ENCODE results near the gene SULT1A3.

DNA sequence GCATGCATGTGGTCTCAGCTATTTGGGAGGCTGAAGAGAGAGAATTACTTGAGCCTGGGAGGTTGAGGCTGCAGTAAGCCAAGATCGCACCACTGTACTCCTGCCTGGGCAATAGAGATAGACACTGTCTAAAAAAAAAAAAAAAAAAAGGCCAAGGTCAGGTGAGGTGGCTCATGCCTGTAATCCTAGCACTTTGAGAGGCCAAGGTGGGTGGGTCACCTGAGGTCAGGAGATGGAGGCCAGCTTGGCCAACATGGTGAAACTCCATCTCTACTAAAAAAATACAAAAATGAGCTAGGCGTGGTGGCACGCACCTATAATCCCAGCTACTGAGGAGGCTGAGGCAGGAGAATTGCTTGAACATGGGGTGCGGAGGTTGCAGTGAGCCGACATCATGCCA is 43.9 kb upstream of the SULT1A3 start:
- TF ChIP-seq GATA3 (IDR thresholded peaks at IDR 0.05; ENCODE audit: low read depth, low read length) (no peak), GATA2 (IDR thresholded peaks at IDR 0.05; ENCODE audit: low read depth, low read length) (no peak)

Data from SH-SY5Y (cell line).